GM12878 (cell line): ENCODE data around the gene PHF2.

ENCODE experiments used
- BACH1 ChIP-seq: fragments of 450-650 bp; IDR thresholded peaks from 2 replicates; pipeline ENCODE4 v1.6.1; 2017; ENCODE audit warnings: mild to moderate bottlenecking, borderline replicate concordance
- EZH2 ChIP-seq: IDR thresholded peaks from 2 replicates; pipeline ENCODE4 v1.6.1; 2012; ENCODE audit warnings: low read depth, mild to moderate bottlenecking, control low read depth, inconsistent platforms, low read length, borderline replicate concordance; ENCODE audit not compliant: control insufficient read depth
- FOXM1 ChIP-seq: IDR thresholded peaks from 2 replicates; pipeline ENCODE4 v1.6.1; 2012; ENCODE audit warnings: low read depth, mild to moderate bottlenecking, inconsistent platforms, low read length, moderate library complexity
- ZSCAN29 ChIP-seq: fragments of 450-650 bp; IDR thresholded peaks from 2 replicates; pipeline ENCODE4 v1.6.1; 2017; ENCODE audit warnings: mild to moderate bottlenecking, moderate library complexity
- TF ChIP-seq, protein P1 (sequence below): IDR thresholded peaks from 2 replicates; pipeline ENCODE4 v1.6.1; 2012; ENCODE audit warnings: low read depth, low read length, improper control_type of control experiment
- TF ChIP-seq, protein P2 (sequence below): fragments of 450-650 bp; formaldehyde crosslinking; IDR thresholded peaks from 2 replicates; pipeline ENCODE4 v1.5.0; 2022; ENCODE audit warnings: mild to moderate bottlenecking, missing genetic modification characterization
- TF ChIP-seq, protein P3 (sequence below), 3 experiments: IDR thresholded peaks in 2 of 3; conservative IDR thresholded peaks in 1 of 3; 2 replicates each; pipeline ENCODE4 v1.5.1; 2011; ENCODE audit warnings: low read depth in 3 of 3, low read length in 3 of 3, mild to moderate bottlenecking in 3 of 3, control low read depth in 2 of 3, moderate library complexity in 2 of 3, inconsistent platforms in 1 of 3, mixed read lengths in 1 of 3; ENCODE audit not compliant: control insufficient read depth in 2 of 3, insufficient read depth in 1 of 3; ENCODE audit errors: extremely low read depth in 1 of 3
- TF ChIP-seq, protein P4 (sequence below): fragments of 450-650 bp; IDR thresholded peaks from 2 replicates; pipeline ENCODE4 v1.6.1; 2017; ENCODE audit warnings: low read depth, mild to moderate bottlenecking, moderate library complexity
- TF ChIP-seq, protein P5 (sequence below): fragments of 450-650 bp; IDR thresholded peaks from 2 replicates; pipeline ENCODE4 v1.6.1; 2017; ENCODE audit warnings: mild to moderate bottlenecking, low read depth, inconsistent platforms; ENCODE audit not compliant: poor library complexity, severe bottlenecking
- TF ChIP-seq, protein P6 (sequence below): IDR thresholded peaks from 2 replicates; pipeline ENCODE4 v1.6.1; 2011; ENCODE audit warnings: low read depth, mild to moderate bottlenecking, low read length, moderate library complexity, borderline replicate concordance; ENCODE audit errors: extremely low read depth
- TF ChIP-seq, protein P7 (sequence below): fragments of 450-650 bp; conservative IDR thresholded peaks from 2 replicates; pipeline ENCODE4 v1.6.1; 2017; ENCODE audit warnings: mild to moderate bottlenecking, moderate library complexity

DNA sequence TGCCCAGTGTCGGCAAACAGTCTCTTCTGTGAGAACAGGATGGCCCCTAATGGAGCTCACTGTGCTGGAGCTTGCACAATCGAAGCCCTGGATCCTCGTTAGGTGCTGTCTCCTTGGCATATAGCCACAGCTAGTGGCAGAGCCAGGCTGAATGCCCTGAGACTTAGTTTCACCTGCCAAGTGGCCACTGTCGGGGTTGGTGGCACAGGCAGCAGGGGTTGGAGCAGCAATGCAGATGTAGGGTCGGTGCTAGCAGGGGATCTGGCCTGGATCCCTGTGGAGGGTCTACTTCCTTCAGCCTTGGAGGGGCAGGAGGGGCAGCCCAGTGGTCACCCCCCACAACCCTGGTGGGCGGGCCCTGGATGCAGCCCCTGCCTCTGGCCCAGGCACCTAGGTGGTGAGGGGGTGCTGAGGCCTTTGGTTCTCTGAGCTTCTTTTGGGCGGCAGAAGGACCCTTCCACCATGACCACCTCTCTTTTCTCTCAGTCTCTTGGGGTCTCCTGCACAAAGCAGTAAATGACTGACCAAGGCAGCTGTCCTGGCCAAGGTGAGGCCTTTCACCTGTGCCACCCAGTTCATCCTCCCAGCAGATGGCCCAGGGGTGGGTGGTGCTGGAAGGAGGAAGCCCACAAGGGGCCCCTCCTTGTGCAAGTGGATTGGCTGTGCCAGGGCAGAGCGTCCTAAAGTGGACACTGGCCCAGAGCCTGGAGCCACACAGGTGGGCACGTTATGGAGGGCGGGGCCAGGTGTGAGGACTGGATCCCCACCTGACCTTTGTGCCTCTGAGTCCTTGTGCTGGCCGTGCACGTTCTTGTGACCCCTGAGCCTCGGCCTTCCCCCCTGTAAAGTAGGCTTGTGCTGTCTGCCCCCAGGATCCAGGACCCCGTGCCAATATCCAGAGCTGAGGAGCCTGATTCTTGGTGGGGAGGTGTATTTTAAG lies 44.8 kb downstream of the PHF2 start:
- TF ChIP-seq, protein P1, sequence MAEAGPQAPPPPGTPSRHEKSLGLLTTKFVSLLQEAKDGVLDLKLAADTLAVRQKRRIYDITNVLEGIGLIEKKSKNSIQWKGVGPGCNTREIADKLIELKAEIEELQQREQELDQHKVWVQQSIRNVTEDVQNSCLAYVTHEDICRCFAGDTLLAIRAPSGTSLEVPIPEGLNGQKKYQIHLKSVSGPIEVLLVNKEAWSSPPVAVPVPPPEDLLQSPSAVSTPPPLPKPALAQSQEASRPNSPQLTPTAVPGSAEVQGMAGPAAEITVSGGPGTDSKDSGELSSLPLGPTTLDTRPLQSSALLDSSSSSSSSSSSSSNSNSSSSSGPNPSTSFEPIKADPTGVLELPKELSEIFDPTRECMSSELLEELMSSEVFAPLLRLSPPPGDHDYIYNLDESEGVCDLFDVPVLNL, result no peak
- TF ChIP-seq, protein P2, sequence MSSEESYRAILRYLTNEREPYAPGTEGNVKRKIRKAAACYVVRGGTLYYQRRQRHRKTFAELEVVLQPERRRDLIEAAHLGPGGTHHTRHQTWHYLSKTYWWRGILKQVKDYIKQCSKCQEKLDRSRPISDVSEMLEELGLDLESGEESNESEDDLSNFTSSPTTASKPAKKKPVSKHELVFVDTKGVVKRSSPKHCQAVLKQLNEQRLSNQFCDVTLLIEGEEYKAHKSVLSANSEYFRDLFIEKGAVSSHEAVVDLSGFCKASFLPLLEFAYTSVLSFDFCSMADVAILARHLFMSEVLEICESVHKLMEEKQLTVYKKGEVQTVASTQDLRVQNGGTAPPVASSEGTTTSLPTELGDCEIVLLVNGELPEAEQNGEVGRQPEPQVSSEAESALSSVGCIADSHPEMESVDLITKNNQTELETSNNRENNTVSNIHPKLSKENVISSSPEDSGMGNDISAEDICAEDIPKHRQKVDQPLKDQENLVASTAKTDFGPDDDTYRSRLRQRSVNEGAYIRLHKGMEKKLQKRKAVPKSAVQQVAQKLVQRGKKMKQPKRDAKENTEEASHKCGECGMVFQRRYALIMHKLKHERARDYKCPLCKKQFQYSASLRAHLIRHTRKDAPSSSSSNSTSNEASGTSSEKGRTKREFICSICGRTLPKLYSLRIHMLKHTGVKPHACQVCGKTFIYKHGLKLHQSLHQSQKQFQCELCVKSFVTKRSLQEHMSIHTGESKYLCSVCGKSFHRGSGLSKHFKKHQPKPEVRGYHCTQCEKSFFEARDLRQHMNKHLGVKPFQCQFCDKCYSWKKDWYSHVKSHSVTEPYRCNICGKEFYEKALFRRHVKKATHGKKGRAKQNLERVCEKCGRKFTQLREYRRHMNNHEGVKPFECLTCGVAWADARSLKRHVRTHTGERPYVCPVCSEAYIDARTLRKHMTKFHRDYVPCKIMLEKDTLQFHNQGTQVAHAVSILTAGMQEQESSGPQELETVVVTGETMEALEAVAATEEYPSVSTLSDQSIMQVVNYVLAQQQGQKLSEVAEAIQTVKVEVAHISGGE, result no peak
- TF ChIP-seq, protein P3, sequence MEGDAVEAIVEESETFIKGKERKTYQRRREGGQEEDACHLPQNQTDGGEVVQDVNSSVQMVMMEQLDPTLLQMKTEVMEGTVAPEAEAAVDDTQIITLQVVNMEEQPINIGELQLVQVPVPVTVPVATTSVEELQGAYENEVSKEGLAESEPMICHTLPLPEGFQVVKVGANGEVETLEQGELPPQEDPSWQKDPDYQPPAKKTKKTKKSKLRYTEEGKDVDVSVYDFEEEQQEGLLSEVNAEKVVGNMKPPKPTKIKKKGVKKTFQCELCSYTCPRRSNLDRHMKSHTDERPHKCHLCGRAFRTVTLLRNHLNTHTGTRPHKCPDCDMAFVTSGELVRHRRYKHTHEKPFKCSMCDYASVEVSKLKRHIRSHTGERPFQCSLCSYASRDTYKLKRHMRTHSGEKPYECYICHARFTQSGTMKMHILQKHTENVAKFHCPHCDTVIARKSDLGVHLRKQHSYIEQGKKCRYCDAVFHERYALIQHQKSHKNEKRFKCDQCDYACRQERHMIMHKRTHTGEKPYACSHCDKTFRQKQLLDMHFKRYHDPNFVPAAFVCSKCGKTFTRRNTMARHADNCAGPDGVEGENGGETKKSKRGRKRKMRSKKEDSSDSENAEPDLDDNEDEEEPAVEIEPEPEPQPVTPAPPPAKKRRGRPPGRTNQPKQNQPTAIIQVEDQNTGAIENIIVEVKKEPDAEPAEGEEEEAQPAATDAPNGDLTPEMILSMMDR (IDR thresholded peaks at IDR 0.05 in 2 of 3, conservative IDR thresholded peaks at IDR 0.05 in 1 of 3; ENCODE audit: control insufficient read depth in 2 of 3, extremely low read depth in 1 of 3, insufficient read depth in 1 of 3, low read depth in 3 of 3, low read length in 3 of 3), result no peak
- no peak for TF ChIP-seq FOXM1
- no peak for TF ChIP-seq ZSCAN29
- TF ChIP-seq, protein P4, sequence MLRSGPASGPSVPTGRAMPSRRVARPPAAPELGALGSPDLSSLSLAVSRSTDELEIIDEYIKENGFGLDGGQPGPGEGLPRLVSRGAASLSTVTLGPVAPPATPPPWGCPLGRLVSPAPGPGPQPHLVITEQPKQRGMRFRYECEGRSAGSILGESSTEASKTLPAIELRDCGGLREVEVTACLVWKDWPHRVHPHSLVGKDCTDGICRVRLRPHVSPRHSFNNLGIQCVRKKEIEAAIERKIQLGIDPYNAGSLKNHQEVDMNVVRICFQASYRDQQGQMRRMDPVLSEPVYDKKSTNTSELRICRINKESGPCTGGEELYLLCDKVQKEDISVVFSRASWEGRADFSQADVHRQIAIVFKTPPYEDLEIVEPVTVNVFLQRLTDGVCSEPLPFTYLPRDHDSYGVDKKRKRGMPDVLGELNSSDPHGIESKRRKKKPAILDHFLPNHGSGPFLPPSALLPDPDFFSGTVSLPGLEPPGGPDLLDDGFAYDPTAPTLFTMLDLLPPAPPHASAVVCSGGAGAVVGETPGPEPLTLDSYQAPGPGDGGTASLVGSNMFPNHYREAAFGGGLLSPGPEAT, result no peak
- TF ChIP-seq, protein P5, sequence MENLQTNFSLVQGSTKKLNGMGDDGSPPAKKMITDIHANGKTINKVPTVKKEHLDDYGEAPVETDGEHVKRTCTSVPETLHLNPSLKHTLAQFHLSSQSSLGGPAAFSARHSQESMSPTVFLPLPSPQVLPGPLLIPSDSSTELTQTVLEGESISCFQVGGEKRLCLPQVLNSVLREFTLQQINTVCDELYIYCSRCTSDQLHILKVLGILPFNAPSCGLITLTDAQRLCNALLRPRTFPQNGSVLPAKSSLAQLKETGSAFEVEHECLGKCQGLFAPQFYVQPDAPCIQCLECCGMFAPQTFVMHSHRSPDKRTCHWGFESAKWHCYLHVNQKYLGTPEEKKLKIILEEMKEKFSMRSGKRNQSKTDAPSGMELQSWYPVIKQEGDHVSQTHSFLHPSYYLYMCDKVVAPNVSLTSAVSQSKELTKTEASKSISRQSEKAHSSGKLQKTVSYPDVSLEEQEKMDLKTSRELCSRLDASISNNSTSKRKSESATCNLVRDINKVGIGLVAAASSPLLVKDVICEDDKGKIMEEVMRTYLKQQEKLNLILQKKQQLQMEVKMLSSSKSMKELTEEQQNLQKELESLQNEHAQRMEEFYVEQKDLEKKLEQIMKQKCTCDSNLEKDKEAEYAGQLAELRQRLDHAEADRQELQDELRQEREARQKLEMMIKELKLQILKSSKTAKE, result no peak
- no peak for TF ChIP-seq BACH1
- TF ChIP-seq EZH2, result no peak
- TF ChIP-seq, protein P6, sequence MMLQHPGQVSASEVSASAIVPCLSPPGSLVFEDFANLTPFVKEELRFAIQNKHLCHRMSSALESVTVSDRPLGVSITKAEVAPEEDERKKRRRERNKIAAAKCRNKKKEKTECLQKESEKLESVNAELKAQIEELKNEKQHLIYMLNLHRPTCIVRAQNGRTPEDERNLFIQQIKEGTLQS, result no peak
- TF ChIP-seq, protein P7, sequence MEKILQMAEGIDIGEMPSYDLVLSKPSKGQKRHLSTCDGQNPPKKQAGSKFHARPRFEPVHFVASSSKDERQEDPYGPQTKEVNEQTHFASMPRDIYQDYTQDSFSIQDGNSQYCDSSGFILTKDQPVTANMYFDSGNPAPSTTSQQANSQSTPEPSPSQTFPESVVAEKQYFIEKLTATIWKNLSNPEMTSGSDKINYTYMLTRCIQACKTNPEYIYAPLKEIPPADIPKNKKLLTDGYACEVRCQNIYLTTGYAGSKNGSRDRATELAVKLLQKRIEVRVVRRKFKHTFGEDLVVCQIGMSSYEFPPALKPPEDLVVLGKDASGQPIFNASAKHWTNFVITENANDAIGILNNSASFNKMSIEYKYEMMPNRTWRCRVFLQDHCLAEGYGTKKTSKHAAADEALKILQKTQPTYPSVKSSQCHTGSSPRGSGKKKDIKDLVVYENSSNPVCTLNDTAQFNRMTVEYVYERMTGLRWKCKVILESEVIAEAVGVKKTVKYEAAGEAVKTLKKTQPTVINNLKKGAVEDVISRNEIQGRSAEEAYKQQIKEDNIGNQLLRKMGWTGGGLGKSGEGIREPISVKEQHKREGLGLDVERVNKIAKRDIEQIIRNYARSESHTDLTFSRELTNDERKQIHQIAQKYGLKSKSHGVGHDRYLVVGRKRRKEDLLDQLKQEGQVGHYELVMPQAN, result no peak
